Body of pancreas (tissue), 4 donors: Measurements from ENCODE around the gene CCDC3. TPM values are rescaled to one million over a fixed set of nuclear protein-coding genes. Genes with fewer than 3 reads are reported as not detected.

Experiments used
- ATAC-seq: fragments of 150-250 bp; one replicate; pipeline ENCODE4 v1.9.1; 2016
- DNase-seq, 4 donors: peaks; one replicate each; pipeline ENCODE4 v3.0.0-alpha.2; 2019
- H3K27ac ChIP-seq, 4 donors: fragments of 200-600 bp; sonication (generic); 1 replicate in 3 of 4; 2 replicates in 1 of 4; pipeline versions ENCODE4 v1.5.1 to v1.6.1; 2016 to 2019; ENCODE audit warnings: mild to moderate bottlenecking in 1 of 4, mixed read lengths in 1 of 4, moderate library complexity in 1 of 4
- H3K27me3 ChIP-seq, 2 donors: fragments of 200-600 bp; sonication (generic); one replicate each; pipeline ENCODE4 v1.6.0; 2016; ENCODE audit warnings: mild to moderate bottlenecking in 1 of 2
- H3K36me3 ChIP-seq, 2 donors: fragments of 200-600 bp; sonication (generic); replicated peaks in 1 of 2; 2 replicates each; pipeline ENCODE4 v1.5.1; 2016; ENCODE audit warnings: low read depth in 2 of 2; ENCODE audit not compliant: insufficient read depth in 1 of 2
- H3K4me1 ChIP-seq: fragments of 200-600 bp; sonication (generic); one replicate; pipeline ENCODE4 v1.6.0; 2016
- H3K4me3 ChIP-seq, 2 donors: fragments of 200-600 bp; sonication (generic); 1 replicate in 1 of 2; 2 replicates in 1 of 2; pipeline ENCODE4 v1.5.1; 2016 to 2019
- H3K9me3 ChIP-seq, 3 donors: fragments of 200-600 bp; sonication (generic); 1 replicate in 2 of 3; 2 replicates in 1 of 3; pipeline ENCODE4 v1.5.1; 2016
- POLR2A ChIP-seq, 3 donors: fragments of 450-650 bp; IDR thresholded peaks; one replicate each; pipeline ENCODE4 v1.6.1; 2016; ENCODE audit warnings: antibody characterized with exemption in 3 of 3, mild to moderate bottlenecking in 2 of 3
- WGBS, 2 donors: methylation state at CpG; one replicate each; pipeline ENCODE4 v1.1.5; 2017; 5-methylcytosine and 5-hydroxymethylcytosine counted together
- intact Hi-C: fragments of 100-400 bp; cut with DNase I; formaldehyde crosslinking; loops from one replicate; pipeline ENCODE4 v1.15.1; 2023
- total RNA-seq, 2 donors: library from RNA; depleted of rRNA; stranded (reverse); fragments of >200 nt; gene quantifications; one replicate each; pipeline ENCODE4 v1.1.0, GENCODE V29; 2016
- TF ChIP-seq, protein P1 (sequence below), 7 experiments: fragments of 450-650 bp in 4 of 7; fragments of 200-600 bp in 3 of 7; sonication (generic) in 3 of 7; IDR thresholded peaks; one replicate each; pipeline ENCODE4 v1.5.1; 2016 to 2019; ENCODE audit warnings: antibody characterized with exemption in 7 of 7

Gene CCDC3
- total RNA-seq, 2 donors from 2014 or later: 2.1 to 17.1 TPM

DNA sequence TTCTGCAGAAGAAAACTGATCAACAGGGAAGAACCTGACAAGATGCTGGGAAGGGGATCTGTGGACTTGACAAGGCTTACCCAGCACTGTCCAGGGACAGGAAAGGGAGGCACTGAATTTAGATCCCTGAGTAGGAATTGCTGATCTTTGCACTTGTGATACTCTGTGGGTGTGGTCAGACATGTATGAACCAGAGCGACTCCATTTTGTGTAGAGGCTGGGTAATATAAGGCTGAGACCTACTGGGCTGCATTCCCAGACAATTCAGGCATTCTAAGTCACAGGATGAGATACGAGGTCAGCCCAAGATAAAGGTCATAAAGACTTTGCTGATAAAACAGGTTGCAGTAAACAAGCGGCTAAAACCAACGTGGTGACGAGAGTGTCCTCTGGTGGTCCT lies 60.7 kb downstream of the CCDC3 start:
- intact Hi-C loops: no loop called here
- H3K36me3 ChIP-seq: no peaks in the 10 kb centered on the region
- no peak overlapping the region for H3K4me3 ChIP-seq
- no peak for TF ChIP-seq POLR2A (IDR thresholded peaks at IDR 0.05)
- no peaks in the 10 kb centered on the region for H3K9me3 ChIP-seq
- DNase-seq: no peak
- no peaks in the 10 kb centered on the region for H3K4me1 ChIP-seq
- H3K27ac ChIP-seq: no peak overlapping the region
- WGBS, 2 donors: 54 to 75% methylated on average over 5 of the region's 5 CpGs
- no peaks in the 10 kb centered on the region for H3K27me3 ChIP-seq
- no peak for ATAC-seq

DNA sequence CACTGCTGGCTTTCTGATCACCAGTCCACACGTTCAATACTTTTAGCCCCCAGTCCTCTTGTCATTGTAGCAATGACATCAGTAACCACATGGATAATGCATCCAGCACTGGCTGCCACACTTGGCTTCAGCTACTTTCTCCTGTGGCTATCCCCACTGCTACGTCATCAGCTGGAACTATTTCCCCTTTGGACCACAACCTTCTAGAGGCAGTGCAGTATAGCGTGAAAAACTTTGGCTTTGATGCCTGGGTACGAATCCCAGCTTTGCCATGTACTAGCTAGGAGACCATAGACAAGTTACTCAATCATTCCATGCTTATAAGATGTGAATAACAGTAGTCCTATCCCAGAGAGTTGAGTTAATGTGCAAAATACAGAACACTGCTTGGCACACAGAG lies 63.2 kb downstream of the CCDC3 start:
- Histone ChIP-seq H3K4me3 (no peak overlapping the region), H3K27me3 (no peaks in the 10 kb centered on the region), H3K27ac (no peak overlapping the region), H3K36me3 (no peaks in the 10 kb centered on the region), H3K4me1 (no peaks in the 10 kb centered on the region), H3K9me3 (no peaks in the 10 kb centered on the region)
- no peak for TF ChIP-seq POLR2A (IDR thresholded peaks at IDR 0.05)
- ATAC-seq: no peak
- no peak for DNase-seq
- intact Hi-C loops: no loop called here
- WGBS, 2 donors: 63% methylated on average over 4 of the region's 4 CpGs

DNA sequence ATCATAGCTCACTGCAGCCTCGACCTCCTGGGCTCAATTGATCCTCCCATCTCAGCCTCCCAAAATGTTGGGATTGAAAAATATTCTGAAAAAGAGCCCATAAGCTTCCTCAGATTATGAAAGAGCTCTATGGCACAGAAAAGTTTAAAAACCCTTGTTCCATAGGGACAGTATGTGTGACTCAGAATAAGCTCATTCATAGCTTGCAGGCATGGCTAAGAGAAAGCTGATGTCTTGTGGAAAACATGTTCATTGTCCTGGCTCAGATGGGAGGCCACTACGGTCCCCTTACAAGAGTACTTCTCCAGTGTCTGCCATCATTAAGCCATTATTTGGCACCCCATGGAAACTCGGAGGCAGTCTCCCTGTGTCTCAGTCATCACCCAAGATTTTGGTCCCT lies 64.0 kb downstream of the CCDC3 start:
- no peaks in the 10 kb centered on the region for H3K4me1 ChIP-seq
- no peak for ATAC-seq
- no peaks in the 10 kb centered on the region for H3K9me3 ChIP-seq
- no peak for DNase-seq
- 49 to 72% methylated on average over 3 of the region's 3 CpGs for WGBS, 2 donors
- no peaks in the 10 kb centered on the region for H3K36me3 ChIP-seq
- no peak overlapping the region for H3K27ac ChIP-seq
- intact Hi-C loops: no loop called here
- no peaks in the 10 kb centered on the region for H3K27me3 ChIP-seq
- H3K4me3 ChIP-seq: no peak overlapping the region
- no peak for TF ChIP-seq POLR2A (IDR thresholded peaks at IDR 0.05)
- TF ChIP-seq, protein P1, sequence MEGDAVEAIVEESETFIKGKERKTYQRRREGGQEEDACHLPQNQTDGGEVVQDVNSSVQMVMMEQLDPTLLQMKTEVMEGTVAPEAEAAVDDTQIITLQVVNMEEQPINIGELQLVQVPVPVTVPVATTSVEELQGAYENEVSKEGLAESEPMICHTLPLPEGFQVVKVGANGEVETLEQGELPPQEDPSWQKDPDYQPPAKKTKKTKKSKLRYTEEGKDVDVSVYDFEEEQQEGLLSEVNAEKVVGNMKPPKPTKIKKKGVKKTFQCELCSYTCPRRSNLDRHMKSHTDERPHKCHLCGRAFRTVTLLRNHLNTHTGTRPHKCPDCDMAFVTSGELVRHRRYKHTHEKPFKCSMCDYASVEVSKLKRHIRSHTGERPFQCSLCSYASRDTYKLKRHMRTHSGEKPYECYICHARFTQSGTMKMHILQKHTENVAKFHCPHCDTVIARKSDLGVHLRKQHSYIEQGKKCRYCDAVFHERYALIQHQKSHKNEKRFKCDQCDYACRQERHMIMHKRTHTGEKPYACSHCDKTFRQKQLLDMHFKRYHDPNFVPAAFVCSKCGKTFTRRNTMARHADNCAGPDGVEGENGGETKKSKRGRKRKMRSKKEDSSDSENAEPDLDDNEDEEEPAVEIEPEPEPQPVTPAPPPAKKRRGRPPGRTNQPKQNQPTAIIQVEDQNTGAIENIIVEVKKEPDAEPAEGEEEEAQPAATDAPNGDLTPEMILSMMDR (IDR thresholded peaks at IDR 0.05): no peak

DNA sequence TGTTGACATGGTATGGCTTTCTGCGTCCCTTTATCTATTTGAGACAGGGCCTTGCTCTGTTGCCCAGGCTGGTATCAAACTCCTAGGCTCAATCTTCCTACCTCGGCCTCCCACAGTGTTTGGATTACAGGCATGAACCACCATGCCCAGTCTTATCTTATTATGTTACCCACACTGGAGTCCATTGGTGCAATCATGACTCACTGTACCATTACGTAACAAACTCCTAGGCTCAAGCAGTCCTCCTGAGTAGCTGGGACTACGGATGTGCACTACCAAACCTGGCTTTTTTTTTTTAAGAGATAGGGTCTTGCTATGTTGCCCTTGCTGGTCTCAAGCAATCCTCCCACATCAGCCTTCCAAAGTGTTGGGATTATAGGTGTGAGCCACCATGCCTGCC lies 66.7 kb downstream of the CCDC3 start:
- H3K27me3 ChIP-seq: no peaks in the 10 kb centered on the region
- no peak overlapping the region for H3K27ac ChIP-seq
- WGBS, 2 donors: 82 to 87% methylated on average over 4 of the region's 4 CpGs
- no peaks in the 10 kb centered on the region for H3K4me1 ChIP-seq
- no peak overlapping the region for H3K4me3 ChIP-seq
- intact Hi-C loops: no loop called here
- TF ChIP-seq, protein P1 (IDR thresholded peaks at IDR 0.05): no peak
- no peak for TF ChIP-seq POLR2A (IDR thresholded peaks at IDR 0.05)
- DNase-seq (no peak), ATAC-seq (no peak)
- no peaks in the 10 kb centered on the region for H3K36me3 ChIP-seq
- no peaks in the 10 kb centered on the region for H3K9me3 ChIP-seq

DNA sequence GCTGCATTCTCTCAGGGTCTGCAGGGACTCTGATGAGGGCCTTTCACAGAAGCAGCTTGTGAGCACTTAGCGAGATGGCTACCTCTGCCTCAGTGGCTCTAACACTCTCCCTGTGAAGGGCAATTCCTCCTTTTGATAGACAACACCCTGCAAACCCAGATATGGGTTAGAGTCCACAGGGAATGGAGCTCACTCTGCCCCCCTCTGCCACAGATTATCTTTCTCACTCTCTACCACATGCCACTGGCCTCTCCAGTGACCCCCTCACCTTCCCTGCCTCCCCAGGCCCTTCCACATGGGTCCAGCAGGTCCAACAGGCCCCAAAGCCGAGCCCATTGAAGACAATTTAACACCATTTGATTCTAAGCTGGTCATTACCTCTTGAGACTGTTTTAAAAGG lies 72.1 kb downstream of the CCDC3 start:
- no peak for DNase-seq
- Histone ChIP-seq H3K27me3 (no peaks in the 10 kb centered on the region), H3K36me3 (no peaks in the 10 kb centered on the region), H3K27ac (no peak overlapping the region), H3K4me1 (no peaks in the 10 kb centered on the region), H3K4me3 (no peak overlapping the region), H3K9me3 (no peaks in the 10 kb centered on the region)
- ATAC-seq: no peak
- 71 to 86% methylated on average over 2 of the region's 2 CpGs for WGBS, 2 donors
- no peak for TF ChIP-seq POLR2A (IDR thresholded peaks at IDR 0.05)
- TF ChIP-seq, protein P1 (IDR thresholded peaks at IDR 0.05): no peak
- intact Hi-C loops: no loop called here

DNA sequence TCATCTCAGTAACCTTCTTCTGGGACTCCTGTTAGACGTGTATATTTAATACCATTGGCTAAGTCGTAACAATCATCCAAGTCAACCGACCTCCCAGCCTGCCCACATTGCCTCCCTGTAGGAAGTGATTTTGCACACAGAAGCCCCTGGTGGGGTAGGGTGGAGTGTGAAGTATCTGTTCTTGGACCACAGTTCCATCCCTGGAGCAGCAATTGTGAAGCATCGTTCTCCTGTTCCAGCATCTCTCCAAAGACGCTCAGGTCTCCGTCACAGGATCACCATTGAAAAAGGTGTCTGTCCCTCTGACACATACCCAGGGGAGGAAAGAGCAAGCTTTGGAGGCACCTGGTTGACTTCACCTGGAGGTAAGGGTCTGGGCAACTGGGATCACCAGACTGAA lies 72.9 kb downstream of the CCDC3 start:
- no peaks in the 10 kb centered on the region for H3K4me1 ChIP-seq
- TF ChIP-seq POLR2A (IDR thresholded peaks at IDR 0.05): no peak
- TF ChIP-seq, protein P1 (IDR thresholded peaks at IDR 0.05): no peak
- no peak overlapping the region for H3K4me3 ChIP-seq
- H3K36me3 ChIP-seq: no peaks in the 10 kb centered on the region
- H3K27ac ChIP-seq: no peak overlapping the region
- WGBS, 2 donors: 80 to 91% methylated on average over 6 of the region's 6 CpGs
- H3K27me3 ChIP-seq: no peaks in the 10 kb centered on the region
- no peak for DNase-seq
- intact Hi-C loops: no loop called here
- H3K9me3 ChIP-seq: no peaks in the 10 kb centered on the region
- ATAC-seq: no peak
